HepG2 (cell line): ENCODE data around the gene SLC23A3. TPM values are rescaled to one million over a fixed set of nuclear protein-coding genes. Genes with fewer than 3 reads are reported as not detected.

ENCODE experiments used
- CBX2 ChIP-seq, 2 experiments: fragments of 200-600 bp in 1 of 2; sonication (generic); formaldehyde crosslinking in 1 of 2; IDR thresholded peaks; 2 replicates each; pipeline versions ENCODE4 v1.7.0 to v1.8.1; 2018 to 2022; ENCODE audit warnings: low read depth in 2 of 2, low read length in 1 of 2, mild to moderate bottlenecking in 1 of 2, missing genetic modification reagents in 1 of 2
- GABPA ChIP-seq, 2 experiments: IDR thresholded peaks; 2 replicates each; pipeline ENCODE4 v1.6.1; 2011 to 2016; ENCODE audit warnings: low read depth in 2 of 2, low read length in 1 of 2, missing biosample characterization in 1 of 2, missing genetic modification characterization in 1 of 2
- HMG20A ChIP-seq: IDR thresholded peaks from 2 replicates; pipeline ENCODE4 v1.6.1; 2016; ENCODE audit warnings: borderline replicate concordance
- KMT2A ChIP-seq: sonication (generic); formaldehyde crosslinking; IDR thresholded peaks from 2 replicates; pipeline ENCODE4 v1.4.0; 2020; ENCODE audit warnings: missing genetic modification reagents
- MAFF ChIP-seq: IDR thresholded peaks from 2 replicates; pipeline ENCODE4 v1.6.1; 2011; ENCODE audit warnings: low read depth, low read length, improper control_type of control experiment
- NR2F1 ChIP-seq, 2 experiments: fragments of 450-650 bp in 1 of 2; formaldehyde crosslinking in 1 of 2; IDR thresholded peaks; 2 replicates each; pipeline versions ENCODE4 v1.5.0 to v1.6.1; 2016 to 2020; ENCODE audit warnings: mild to moderate bottlenecking in 1 of 2, missing compliant biosample characterization in 1 of 2, missing genetic modification reagents in 1 of 2, moderate library complexity in 1 of 2
- RFX3 ChIP-seq: IDR thresholded peaks from 2 replicates; pipeline ENCODE4 v1.6.1; 2016; ENCODE audit warnings: missing biosample characterization, missing genetic modification reagents
- SMAD3 ChIP-seq: sonication (generic); formaldehyde crosslinking; IDR thresholded peaks from 2 replicates; pipeline ENCODE4 v1.4.0; 2020; ENCODE audit warnings: missing genetic modification reagents
- TBL1XR1 ChIP-seq: fragments of 150-350 bp; IDR thresholded peaks from 2 replicates; pipeline ENCODE4 v1.6.1; 2014; ENCODE audit warnings: borderline replicate concordance, low read length; ENCODE audit not compliant: partially characterized antibody
- THAP11 ChIP-seq: IDR thresholded peaks from 2 replicates; pipeline ENCODE4 v1.6.1; 2016; ENCODE audit warnings: missing biosample characterization, missing genetic modification reagents
- ZNF672 ChIP-seq: sonication (generic); formaldehyde crosslinking; IDR thresholded peaks from 2 replicates; pipeline ENCODE4 v1.8.1; 2022; ENCODE audit warnings: missing genetic modification reagents
- polyA plus RNA-seq, 8 experiments: library from polyadenylated mRNA; depleted of rRNA in 3 of 8; stranded (reverse) in 7 of 8; unstranded in 1 of 8; fragments of >200 nt; fragmentation: Illumina TruSeq in 4 of 8; extraction: Trizol in 4 of 8; gene quantifications; 2 replicates each; pipeline versions ENCODE4 v1.2.1 to v1.2.3, GENCODE V29; 2011 to 2016; ENCODE audit warnings: low read depth in 4 of 8, missing spikeins in 1 of 8, mixed read lengths in 1 of 8; ENCODE audit not compliant: insufficient read depth in 1 of 8
- total RNA-seq, 5 experiments: library from RNA; depleted of rRNA; stranded (reverse); fragments of >200 nt; fragmentation: Illumina TruSeq; extraction: Trizol; gene quantifications; 2 replicates each; pipeline ENCODE4 v1.2.3, GENCODE V29; 2016; ENCODE audit warnings: low read depth in 1 of 5
- TF ChIP-seq, protein P1 (sequence below): sonication (generic); formaldehyde crosslinking; IDR thresholded peaks from 2 replicates; pipeline ENCODE4 v1.4.0; 2020; ENCODE audit warnings: missing genetic modification reagents, borderline replicate concordance
- TF ChIP-seq, protein P2 (sequence below): sonication (generic); formaldehyde crosslinking; IDR thresholded peaks from 2 replicates; pipeline ENCODE4 v1.4.0; 2020; ENCODE audit warnings: missing genetic modification reagents
- TF ChIP-seq, protein P3 (sequence below): sonication (generic); formaldehyde crosslinking; IDR thresholded peaks from 2 replicates; pipeline ENCODE4 v1.4.0; 2020; ENCODE audit warnings: mild to moderate bottlenecking, low read depth, missing genetic modification reagents
- TF ChIP-seq, protein P4 (sequence below): sonication (generic); formaldehyde crosslinking; IDR thresholded peaks from 2 replicates; pipeline ENCODE4 v1.8.0; 2022; ENCODE audit warnings: missing genetic modification reagents, mild to moderate bottlenecking, inconsistent platforms, borderline replicate concordance
- TF ChIP-seq, protein P5 (sequence below): sonication (generic); formaldehyde crosslinking; IDR thresholded peaks from 2 replicates; pipeline ENCODE4 v1.9.0; 2021; ENCODE audit warnings: missing genetic modification reagents, mild to moderate bottlenecking, borderline replicate concordance

Gene SLC23A3
- total and polyA plus RNA-seq, 2 of the 13 experiments (the other 11 are each of a cell fraction or from before 2014, with no cell fraction given), result 0.38 to 0.78 TPM

DNA sequence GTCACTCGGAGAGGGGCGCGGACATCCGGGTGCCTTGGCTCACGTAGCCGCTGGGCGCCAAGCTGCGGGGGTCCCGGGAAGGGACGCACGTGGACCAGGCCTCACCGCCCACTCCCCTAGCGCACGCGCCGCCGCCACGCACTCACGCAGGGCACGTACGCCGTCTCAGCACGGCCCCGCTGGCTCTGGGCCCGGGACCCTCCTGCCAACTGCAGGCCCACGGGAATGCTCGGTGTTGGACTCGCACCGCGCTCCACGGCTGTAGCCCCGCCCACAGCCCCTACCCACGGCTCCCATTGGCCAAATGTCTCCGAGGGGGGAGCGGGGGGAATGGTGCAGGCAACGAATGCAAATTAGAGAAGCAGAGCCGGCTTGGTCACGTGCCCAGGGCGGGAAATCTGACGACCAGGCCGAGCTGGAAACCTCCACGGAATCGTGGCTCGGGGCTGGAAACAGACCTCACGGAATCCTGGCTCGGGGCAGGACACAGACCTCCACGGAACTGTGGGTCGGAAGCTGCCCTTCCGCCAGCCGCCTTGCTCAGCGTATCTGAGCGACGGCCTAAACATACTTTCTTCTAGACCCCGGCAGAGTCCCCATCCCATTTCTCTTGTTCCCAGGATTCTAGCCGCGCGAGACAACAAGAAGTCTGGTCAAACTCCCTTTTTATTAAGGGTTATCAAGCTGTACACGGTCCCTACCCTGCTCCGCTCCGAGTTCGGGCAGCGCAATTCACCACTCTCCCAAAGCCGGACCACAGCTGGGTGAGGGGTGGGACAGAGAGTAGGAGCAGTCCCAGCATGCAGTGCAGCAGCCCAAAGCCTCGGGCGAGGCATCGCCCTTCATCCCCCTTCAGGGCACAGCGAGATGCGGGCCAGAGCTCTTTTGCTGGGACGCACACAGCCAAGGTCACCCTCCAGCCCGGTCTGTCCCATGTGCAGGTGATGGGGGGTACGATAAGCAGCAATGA is 49.2 kb upstream of the SLC23A3 start, which contains the start of gene ABCB6 (continued):
- TF ChIP-seq, protein P1, sequence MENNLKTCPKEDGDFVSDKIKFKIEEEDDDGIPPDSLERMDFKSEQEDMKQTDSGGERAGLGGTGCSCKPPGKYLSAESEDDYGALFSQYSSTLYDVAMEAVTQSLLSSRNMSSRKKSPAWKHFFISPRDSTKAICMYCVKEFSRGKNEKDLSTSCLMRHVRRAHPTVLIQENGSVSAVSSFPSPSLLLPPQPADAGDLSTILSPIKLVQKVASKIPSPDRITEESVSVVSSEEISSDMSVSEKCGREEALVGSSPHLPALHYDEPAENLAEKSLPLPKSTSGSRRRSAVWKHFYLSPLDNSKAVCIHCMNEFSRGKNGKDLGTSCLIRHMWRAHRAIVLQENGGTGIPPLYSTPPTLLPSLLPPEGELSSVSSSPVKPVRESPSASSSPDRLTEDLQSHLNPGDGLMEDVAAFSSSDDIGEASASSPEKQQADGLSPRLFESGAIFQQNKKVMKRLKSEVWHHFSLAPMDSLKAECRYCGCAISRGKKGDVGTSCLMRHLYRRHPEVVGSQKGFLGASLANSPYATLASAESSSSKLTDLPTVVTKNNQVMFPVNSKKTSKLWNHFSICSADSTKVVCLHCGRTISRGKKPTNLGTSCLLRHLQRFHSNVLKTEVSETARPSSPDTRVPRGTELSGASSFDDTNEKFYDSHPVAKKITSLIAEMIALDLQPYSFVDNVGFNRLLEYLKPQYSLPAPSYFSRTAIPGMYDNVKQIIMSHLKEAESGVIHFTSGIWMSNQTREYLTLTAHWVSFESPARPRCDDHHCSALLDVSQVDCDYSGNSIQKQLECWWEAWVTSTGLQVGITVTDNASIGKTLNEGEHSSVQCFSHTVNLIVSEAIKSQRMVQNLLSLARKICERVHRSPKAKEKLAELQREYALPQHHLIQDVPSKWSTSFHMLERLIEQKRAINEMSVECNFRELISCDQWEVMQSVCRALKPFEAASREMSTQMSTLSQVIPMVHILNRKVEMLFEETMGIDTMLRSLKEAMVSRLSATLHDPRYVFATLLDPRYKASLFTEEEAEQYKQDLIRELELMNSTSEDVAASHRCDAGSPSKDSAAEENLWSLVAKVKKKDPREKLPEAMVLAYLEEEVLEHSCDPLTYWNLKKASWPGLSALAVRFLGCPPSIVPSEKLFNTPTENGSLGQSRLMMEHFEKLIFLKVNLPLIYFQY, result peak; percentile 86
- no peak; a peak in 1 of 4 replicates for TF ChIP-seq NR2F1 (CRISPR knock-in tag; IDR thresholded peaks at IDR 0.05)
- TF ChIP-seq CBX2 (IDR thresholded peaks at IDR 0.05; ENCODE audit: low read depth, low read length), result no peak
- TF ChIP-seq CBX2 (CRISPR knock-in tag; IDR thresholded peaks at IDR 0.05; ENCODE audit: low read depth), result no peak; the same call in 1 of the 2 replicates
- TF ChIP-seq HMG20A, result 0 out of 2 replicates have a peak, but pooled peaks have one; percentile 29
- TF ChIP-seq, protein P2, sequence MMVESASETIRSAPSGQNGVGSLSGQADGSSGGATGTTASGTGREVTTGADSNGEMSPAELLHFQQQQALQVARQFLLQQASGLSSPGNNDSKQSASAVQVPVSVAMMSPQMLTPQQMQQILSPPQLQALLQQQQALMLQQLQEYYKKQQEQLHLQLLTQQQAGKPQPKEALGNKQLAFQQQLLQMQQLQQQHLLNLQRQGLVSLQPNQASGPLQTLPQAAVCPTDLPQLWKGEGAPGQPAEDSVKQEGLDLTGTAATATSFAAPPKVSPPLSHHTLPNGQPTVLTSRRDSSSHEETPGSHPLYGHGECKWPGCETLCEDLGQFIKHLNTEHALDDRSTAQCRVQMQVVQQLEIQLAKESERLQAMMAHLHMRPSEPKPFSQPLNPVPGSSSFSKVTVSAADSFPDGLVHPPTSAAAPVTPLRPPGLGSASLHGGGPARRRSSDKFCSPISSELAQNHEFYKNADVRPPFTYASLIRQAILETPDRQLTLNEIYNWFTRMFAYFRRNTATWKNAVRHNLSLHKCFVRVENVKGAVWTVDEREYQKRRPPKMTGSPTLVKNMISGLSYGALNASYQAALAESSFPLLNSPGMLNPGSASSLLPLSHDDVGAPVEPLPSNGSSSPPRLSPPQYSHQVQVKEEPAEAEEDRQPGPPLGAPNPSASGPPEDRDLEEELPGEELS (CRISPR knock-in tag), result peak; percentile 77
- TF ChIP-seq, protein P3, sequence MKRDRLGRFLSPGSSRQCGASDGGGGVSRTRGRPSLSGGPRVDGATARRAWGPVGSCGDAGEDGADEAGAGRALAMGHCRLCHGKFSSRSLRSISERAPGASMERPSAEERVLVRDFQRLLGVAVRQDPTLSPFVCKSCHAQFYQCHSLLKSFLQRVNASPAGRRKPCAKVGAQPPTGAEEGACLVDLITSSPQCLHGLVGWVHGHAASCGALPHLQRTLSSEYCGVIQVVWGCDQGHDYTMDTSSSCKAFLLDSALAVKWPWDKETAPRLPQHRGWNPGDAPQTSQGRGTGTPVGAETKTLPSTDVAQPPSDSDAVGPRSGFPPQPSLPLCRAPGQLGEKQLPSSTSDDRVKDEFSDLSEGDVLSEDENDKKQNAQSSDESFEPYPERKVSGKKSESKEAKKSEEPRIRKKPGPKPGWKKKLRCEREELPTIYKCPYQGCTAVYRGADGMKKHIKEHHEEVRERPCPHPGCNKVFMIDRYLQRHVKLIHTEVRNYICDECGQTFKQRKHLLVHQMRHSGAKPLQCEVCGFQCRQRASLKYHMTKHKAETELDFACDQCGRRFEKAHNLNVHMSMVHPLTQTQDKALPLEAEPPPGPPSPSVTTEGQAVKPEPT, result peak; percentile 81; the same call in 1 of the 2 replicates
- TF ChIP-seq SMAD3 (CRISPR knock-in tag), result peak; percentile 68
- peak; percentile 80 for TF ChIP-seq KMT2A (CRISPR knock-in tag)
- no peak for TF ChIP-seq RFX3 (CRISPR knock-in tag)
- TF ChIP-seq, protein P4, sequence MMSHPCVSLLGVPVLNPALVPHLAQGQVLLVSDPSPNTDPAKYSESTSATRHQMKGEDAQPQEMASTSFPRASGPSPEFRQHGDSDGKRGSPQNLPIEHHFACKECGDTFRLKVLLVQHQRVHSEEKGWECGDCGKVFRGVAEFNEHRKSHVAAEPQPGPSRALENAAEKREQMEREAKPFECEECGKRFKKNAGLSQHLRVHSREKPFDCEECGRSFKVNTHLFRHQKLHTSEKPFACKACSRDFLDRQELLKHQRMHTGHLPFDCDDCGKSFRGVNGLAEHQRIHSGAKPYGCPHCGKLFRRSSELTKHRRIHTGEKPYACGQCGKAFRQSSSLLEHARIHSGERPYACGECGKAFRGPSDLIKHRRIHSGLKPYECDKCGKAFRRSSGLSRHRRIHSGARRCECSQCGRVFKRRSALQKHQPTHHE (CRISPR knock-in tag), result peak; percentile 100
- TF ChIP-seq, protein P5, sequence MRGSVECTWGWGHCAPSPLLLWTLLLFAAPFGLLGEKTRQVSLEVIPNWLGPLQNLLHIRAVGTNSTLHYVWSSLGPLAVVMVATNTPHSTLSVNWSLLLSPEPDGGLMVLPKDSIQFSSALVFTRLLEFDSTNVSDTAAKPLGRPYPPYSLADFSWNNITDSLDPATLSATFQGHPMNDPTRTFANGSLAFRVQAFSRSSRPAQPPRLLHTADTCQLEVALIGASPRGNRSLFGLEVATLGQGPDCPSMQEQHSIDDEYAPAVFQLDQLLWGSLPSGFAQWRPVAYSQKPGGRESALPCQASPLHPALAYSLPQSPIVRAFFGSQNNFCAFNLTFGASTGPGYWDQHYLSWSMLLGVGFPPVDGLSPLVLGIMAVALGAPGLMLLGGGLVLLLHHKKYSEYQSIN (CRISPR knock-in tag), result no peak
- TF ChIP-seq GABPA (IDR thresholded peaks at IDR 0.05; ENCODE audit: low read depth, low read length), result no peak
- TF ChIP-seq GABPA (CRISPR knock-in tag; IDR thresholded peaks at IDR 0.05; ENCODE audit: low read depth), result peak; percentile 36; the same call in 1 of the 2 replicates
- TF ChIP-seq MAFF, result no peak
- no peak for TF ChIP-seq TBL1XR1
- no peak; the same call in 1 of the 2 replicates for TF ChIP-seq ZNF672
- peak; percentile 81 for TF ChIP-seq THAP11 (CRISPR knock-in tag)
